ENCODE data around the gene MSL3. TPM values are rescaled to one million over a fixed set of nuclear protein-coding genes. Genes with fewer than 3 reads are reported as not detected.

MSL3 gene
- total and polyA plus RNA-seq, 12 donors: 12.0 to 43.7 (median 19.3) TPM

GRCh38 chrX:11725631-11726442, 32.2 kb upstream of the MSL3 start:
- H3K4me3 ChIP-seq: no peak overlapping the region
- TF ChIP-seq, protein P1, sequence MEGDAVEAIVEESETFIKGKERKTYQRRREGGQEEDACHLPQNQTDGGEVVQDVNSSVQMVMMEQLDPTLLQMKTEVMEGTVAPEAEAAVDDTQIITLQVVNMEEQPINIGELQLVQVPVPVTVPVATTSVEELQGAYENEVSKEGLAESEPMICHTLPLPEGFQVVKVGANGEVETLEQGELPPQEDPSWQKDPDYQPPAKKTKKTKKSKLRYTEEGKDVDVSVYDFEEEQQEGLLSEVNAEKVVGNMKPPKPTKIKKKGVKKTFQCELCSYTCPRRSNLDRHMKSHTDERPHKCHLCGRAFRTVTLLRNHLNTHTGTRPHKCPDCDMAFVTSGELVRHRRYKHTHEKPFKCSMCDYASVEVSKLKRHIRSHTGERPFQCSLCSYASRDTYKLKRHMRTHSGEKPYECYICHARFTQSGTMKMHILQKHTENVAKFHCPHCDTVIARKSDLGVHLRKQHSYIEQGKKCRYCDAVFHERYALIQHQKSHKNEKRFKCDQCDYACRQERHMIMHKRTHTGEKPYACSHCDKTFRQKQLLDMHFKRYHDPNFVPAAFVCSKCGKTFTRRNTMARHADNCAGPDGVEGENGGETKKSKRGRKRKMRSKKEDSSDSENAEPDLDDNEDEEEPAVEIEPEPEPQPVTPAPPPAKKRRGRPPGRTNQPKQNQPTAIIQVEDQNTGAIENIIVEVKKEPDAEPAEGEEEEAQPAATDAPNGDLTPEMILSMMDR (IDR thresholded peaks at IDR 0.05): no peak
- no peak for TF ChIP-seq POLR2A (IDR thresholded peaks at IDR 0.05)
- no peak for DNase-seq
- 62 to 76% (median 68%) methylated on average over 8 of the region's 8 CpGs for WGBS, 4 donors
- intact Hi-C loops (cut with DNase I): no loop called here
- H3K27ac ChIP-seq: no peak overlapping the region
- no peaks in the 10 kb centered on the region for H3K9me3 ChIP-seq (replicated peaks in 1 of 3)
- no peaks in the 10 kb centered on the region for H3K36me3 ChIP-seq (replicated peaks in 1 of 2)
- H3K27me3 ChIP-seq: peaks cover 11% of the 10 kb centered on the region
- no peaks in the 10 kb centered on the region for H3K4me1 ChIP-seq (replicated peaks in 1 of 2)

DNA sequence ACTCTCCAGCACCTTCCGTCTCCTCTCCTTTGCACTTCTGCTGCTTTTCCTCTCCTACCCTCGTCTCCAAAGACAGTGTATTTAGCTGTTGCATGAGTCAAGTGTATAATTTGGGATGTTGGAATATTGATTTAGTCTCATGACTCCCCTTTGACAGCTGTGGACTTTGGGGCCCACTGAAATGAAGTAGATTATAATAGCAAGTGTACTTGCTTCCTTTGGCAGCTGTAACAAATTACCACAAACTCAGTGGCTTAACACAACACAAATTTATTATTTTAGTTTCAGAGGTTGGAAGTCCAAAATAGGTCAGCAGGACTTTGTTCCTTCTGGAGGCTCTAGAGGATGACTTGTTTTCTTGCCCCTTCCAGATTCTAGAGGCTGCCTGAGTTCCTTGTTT, 29.5 kb upstream of the MSL3 start:
- Histone ChIP-seq H3K27me3 (peaks cover 17% of the 10 kb centered on the region), H3K4me3 (no peak overlapping the region), H3K27ac (no peak overlapping the region), H3K36me3 (replicated peaks in 1 of 2) (no peaks in the 10 kb centered on the region), H3K4me1 (replicated peaks in 1 of 2) (no peaks in the 10 kb centered on the region), H3K9me3 (replicated peaks in 1 of 3) (no peaks in the 10 kb centered on the region)
- DNase-seq: no peak
- TF ChIP-seq POLR2A (IDR thresholded peaks at IDR 0.05): no peak
- TF ChIP-seq, protein P1 (IDR thresholded peaks at IDR 0.05): no peak
- 53 to 83% (median 63%) methylated on average over 2 of the region's 2 CpGs for WGBS, 4 donors
- intact Hi-C loops (cut with DNase I): no loop called here

DNA sequence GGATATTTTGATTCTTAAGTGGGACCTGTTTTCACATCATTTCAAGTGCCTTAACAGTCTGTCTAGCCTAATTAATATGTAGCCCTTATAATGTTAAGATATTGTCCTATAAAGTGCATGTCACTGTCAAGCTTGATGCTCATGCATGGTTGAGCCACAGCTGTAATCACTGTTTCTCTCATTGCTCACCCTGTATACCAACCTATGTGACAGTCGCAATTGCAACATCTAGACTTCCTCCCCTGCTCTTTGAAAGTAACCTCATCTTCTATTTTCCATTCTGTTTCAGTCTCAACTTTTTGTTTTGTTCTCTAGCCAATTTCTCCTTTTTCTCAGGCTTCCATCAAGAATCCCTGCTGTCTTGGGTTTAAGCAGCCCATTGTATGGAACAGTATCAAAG, 24.4 kb upstream of the MSL3 start:
- 29 to 70% (median 54%) methylated on average over 1 of the region's 1 CpG for WGBS, 4 donors
- Histone ChIP-seq H3K4me1 (replicated peaks in 1 of 2) (no peaks in the 10 kb centered on the region), H3K27me3 (peaks cover 34% of the 10 kb centered on the region), H3K27ac (no peak overlapping the region), H3K36me3 (replicated peaks in 1 of 2) (no peaks in the 10 kb centered on the region), H3K4me3 (no peak overlapping the region), H3K9me3 (replicated peaks in 1 of 3) (no peaks in the 10 kb centered on the region)
- TF ChIP-seq, protein P1 (IDR thresholded peaks at IDR 0.05): no peak
- TF ChIP-seq POLR2A (IDR thresholded peaks at IDR 0.05): no peak
- no peak for DNase-seq
- intact Hi-C loops (cut with DNase I): no loop called here

GRCh38 chrX:11739776-11740175, 18.3 kb upstream of the MSL3 start:
- TF ChIP-seq, protein P1 (IDR thresholded peaks at IDR 0.05): no peak
- TF ChIP-seq POLR2A (IDR thresholded peaks at IDR 0.05): no peak
- Histone ChIP-seq H3K27ac (no peak overlapping the region), H3K36me3 (replicated peaks in 1 of 2) (no peaks in the 10 kb centered on the region), H3K4me3 (no peak overlapping the region), H3K27me3 (peaks cover 28% of the 10 kb centered on the region), H3K9me3 (replicated peaks in 1 of 3) (no peaks in the 10 kb centered on the region), H3K4me1 (replicated peaks in 1 of 2) (no peaks in the 10 kb centered on the region)
- DNase-seq: no peak
- 63 to 74% (median 71%) methylated on average over 2 of the region's 2 CpGs for WGBS, 4 donors
- intact Hi-C loops (cut with DNase I): no loop called here

All from adrenal gland (tissue), 12 donors.